Measurements from ENCODE around the gene HNRNPLL. TPM values are rescaled to one million over a fixed set of nuclear protein-coding genes. Genes with fewer than 3 reads are reported as not detected.

The HNRNPLL gene
- polyA plus RNA-seq, 1 of the 3 experiments (the other 2 are of a cell fraction), result 24.4 TPM

GRCh38 chr2:38605298-38605830 is 2.6 kb upstream of the HNRNPLL start:
- no peak overlapping the region for H3K27ac ChIP-seq (ENCODE audit: low read depth in 2 of 2, low read length in 1 of 2)
- H3F3A ChIP-seq (replicated peaks; ENCODE audit: insufficient read depth), result peaks cover 16% of the 10 kb centered on the region
- no peak overlapping the region for H3K4me3 ChIP-seq (ENCODE audit: low read depth in 2 of 2, low read length in 1 of 2)
- CTCF ChIA-PET, result interaction anchor here (0.9 to 17.0 kb wide), 9 partner anchors 9 to 289 kb away, joined by 3 to 308 read pairs (median 8); no protein-coding TSS in a partner anchor
- H3K9ac ChIP-seq, result no peak overlapping the region
- no peak for TF ChIP-seq FOXM1 (IDR thresholded peaks at IDR 0.05; ENCODE audit: low read depth)
- TF ChIP-seq POLR2AphosphoS5 (IDR thresholded peaks at IDR 0.05; ENCODE audit: low read depth, low read length), result no peak
- no peak for TF ChIP-seq RXRA (IDR thresholded peaks at IDR 0.05; ENCODE audit: borderline replicate concordance, low read depth)
- WGBS (ENCODE audit: low lambda C conversion rate), result 90% methylated on average over 4 of the region's 4 CpGs
- H3K36me3 ChIP-seq (replicated peaks in 1 of 2; ENCODE audit: control insufficient read depth in 1 of 2, insufficient read depth in 2 of 2, low read length in 1 of 2), result no peaks in the 10 kb centered on the region
- POLR2A ChIA-PET, result interaction anchor here (8.2 kb wide), 1 partner anchor 146 kb away, joined by 65 read pairs; the partner anchor contains the start of gene SRSF7
- H3K9me2 ChIP-seq, result no peaks in the 10 kb centered on the region
- H3K9me3 ChIP-seq, result no peaks in the 10 kb centered on the region
- peaks cover 0 to 3% of the 10 kb centered on the region in 2 experiments; a peak in 2 of 4 replicates for H3K4me1 ChIP-seq (ENCODE audit: control insufficient read depth in 1 of 2, insufficient read depth in 2 of 2, low read depth in 1 of 2, low read length in 1 of 2)
- peaks cover 22% of the 10 kb centered on the region for H3K79me2 ChIP-seq (ENCODE audit: insufficient read depth)
- DNase-seq, result no peak
- no peak overlapping the region for H2AFZ ChIP-seq (ENCODE audit: low read depth)
- H4K20me1 ChIP-seq (ENCODE audit: insufficient read depth), result peaks cover 11% of the 10 kb centered on the region
- no peaks in the 10 kb centered on the region for H3K27me3 ChIP-seq (ENCODE audit: insufficient read depth)
- no peak overlapping the region for H3K4me2 ChIP-seq

DNA sequence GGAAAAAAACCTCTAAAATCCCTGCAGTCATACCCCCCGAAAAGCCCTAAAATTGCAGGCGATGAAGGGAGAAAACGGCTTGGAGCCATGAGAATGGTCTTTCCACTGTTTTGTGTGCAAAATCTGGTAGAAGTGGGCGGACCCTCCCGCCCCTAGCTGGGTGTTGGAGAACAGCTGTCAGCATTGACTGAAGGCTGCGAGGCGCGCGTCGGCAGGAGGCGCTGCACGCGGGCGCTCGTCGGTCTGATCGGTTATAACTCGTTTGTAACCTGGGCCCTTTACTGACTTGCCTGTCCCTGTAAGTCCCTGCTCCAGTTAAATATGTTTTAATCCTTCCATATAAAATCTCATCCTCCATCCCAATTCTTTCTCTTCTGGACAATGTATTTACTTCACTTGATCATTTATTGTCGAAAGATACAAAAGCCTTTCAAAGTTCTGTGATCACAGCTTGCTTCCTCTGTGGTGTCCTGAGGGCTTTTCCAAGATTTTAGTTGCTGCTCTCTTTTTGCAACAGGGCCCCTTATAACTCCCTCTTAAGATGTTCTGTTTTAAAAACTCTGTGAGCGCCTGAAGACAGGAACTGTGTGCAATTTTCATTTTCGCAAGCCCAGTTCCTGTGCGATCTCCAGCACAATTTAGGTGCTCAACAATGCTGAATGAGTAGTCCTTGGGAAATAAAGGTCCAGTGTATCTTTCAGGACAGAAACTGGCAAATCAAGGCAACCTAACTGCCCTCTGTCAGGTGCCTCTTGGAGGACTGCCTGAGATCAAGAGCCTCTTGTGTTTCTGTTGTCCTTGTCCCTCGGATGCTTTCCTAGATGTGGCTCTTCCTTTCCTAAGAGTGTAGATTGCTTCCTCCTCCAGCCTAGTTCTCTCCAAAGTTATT is 918 bp upstream of the HNRNPLL start:
- H3K27ac ChIP-seq (ENCODE audit: low read depth in 2 of 2, low read length in 1 of 2), result peak overlapping the region; percentile 92 to 93
- WGBS (ENCODE audit: low lambda C conversion rate), result 22% methylated on average over 23 of the region's 23 CpGs
- no peaks in the 10 kb centered on the region for H3K36me3 ChIP-seq (replicated peaks in 1 of 2; ENCODE audit: control insufficient read depth in 1 of 2, insufficient read depth in 2 of 2, low read length in 1 of 2)
- H4K20me1 ChIP-seq (ENCODE audit: insufficient read depth), result peaks cover 28% of the 10 kb centered on the region
- POLR2A ChIA-PET, result interaction anchor here (0.5 to 8.2 kb wide), 3 partner anchors 22 to 148 kb away, joined by 3 to 65 read pairs (median 9); partner anchors contain the start of gene SRSF7
- H3K4me2 ChIP-seq, result peak overlapping the region; percentile 96
- no peaks in the 10 kb centered on the region for H3K9me3 ChIP-seq
- H2AFZ ChIP-seq (ENCODE audit: low read depth), result peak overlapping the region; percentile 100
- H3F3A ChIP-seq (replicated peaks; ENCODE audit: insufficient read depth), result peaks cover 16% of the 10 kb centered on the region
- H3K4me3 ChIP-seq (ENCODE audit: low read depth in 2 of 2, low read length in 1 of 2), result peak overlapping the region; percentile 90 to 94
- CTCF ChIA-PET, result interaction anchor here (0.6 to 17.0 kb wide), 45 partner anchors 9 to 288 kb away, joined by 3 to 308 read pairs (median 4); partner anchors contain the start of genes ATL2 and SRSF7
- no peaks in the 10 kb centered on the region for H3K9me2 ChIP-seq
- peak; percentile 85 for DNase-seq
- H3K4me1 ChIP-seq (ENCODE audit: control insufficient read depth in 1 of 2, insufficient read depth in 2 of 2, low read depth in 1 of 2, low read length in 1 of 2), result peaks cover 4 to 14% of the 10 kb centered on the region in 2 experiments
- no peaks in the 10 kb centered on the region for H3K27me3 ChIP-seq (ENCODE audit: insufficient read depth)
- peaks cover 40% of the 10 kb centered on the region for H3K79me2 ChIP-seq (ENCODE audit: insufficient read depth)
- peak overlapping the region; percentile 60 for H3K9ac ChIP-seq
- TF ChIP-seq RXRA (IDR thresholded peaks at IDR 0.05; ENCODE audit: borderline replicate concordance, low read depth), result no peak
- TF ChIP-seq, protein P1, sequence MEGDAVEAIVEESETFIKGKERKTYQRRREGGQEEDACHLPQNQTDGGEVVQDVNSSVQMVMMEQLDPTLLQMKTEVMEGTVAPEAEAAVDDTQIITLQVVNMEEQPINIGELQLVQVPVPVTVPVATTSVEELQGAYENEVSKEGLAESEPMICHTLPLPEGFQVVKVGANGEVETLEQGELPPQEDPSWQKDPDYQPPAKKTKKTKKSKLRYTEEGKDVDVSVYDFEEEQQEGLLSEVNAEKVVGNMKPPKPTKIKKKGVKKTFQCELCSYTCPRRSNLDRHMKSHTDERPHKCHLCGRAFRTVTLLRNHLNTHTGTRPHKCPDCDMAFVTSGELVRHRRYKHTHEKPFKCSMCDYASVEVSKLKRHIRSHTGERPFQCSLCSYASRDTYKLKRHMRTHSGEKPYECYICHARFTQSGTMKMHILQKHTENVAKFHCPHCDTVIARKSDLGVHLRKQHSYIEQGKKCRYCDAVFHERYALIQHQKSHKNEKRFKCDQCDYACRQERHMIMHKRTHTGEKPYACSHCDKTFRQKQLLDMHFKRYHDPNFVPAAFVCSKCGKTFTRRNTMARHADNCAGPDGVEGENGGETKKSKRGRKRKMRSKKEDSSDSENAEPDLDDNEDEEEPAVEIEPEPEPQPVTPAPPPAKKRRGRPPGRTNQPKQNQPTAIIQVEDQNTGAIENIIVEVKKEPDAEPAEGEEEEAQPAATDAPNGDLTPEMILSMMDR (IDR thresholded peaks at IDR 0.05), result peak; percentile 99
- TF ChIP-seq EZH2phosphoT487 (IDR thresholded peaks at IDR 0.05; ENCODE audit: borderline replicate concordance, low read depth), result no peak
- peak; percentile 77 for TF ChIP-seq RAD21 (IDR thresholded peaks at IDR 0.05; ENCODE audit: low read length)
- 0 out of 2 replicates have a peak, but pooled peaks have one; percentile 1 for TF ChIP-seq TEAD4 (IDR thresholded peaks at IDR 0.05; ENCODE audit: borderline replicate concordance, insufficient read depth)
- no peak for TF ChIP-seq FOXJ3 (CRISPR knock-in tag; IDR thresholded peaks at IDR 0.05)
- TF ChIP-seq FOSL2 (IDR thresholded peaks at IDR 0.05; ENCODE audit: borderline replicate concordance, low read depth), result no peak
- no peak for TF ChIP-seq NRF1 (IDR thresholded peaks at IDR 0.05; ENCODE audit: low read depth, low read length)
- TF ChIP-seq SIN3A (IDR thresholded peaks at IDR 0.05; ENCODE audit: borderline replicate concordance, low read depth, low read length), result peak; percentile 96
- TF ChIP-seq EP300 (IDR thresholded peaks at IDR 0.05; ENCODE audit: borderline replicate concordance in 1 of 2, low read depth in 1 of 2, low read length in 1 of 2), result no peak
- no peak for TF ChIP-seq ELF1 (IDR thresholded peaks at IDR 0.05)
- peak; percentile 92 for TF ChIP-seq PBX3 (IDR thresholded peaks at IDR 0.05)
- TF ChIP-seq YY1 (IDR thresholded peaks at IDR 0.05; ENCODE audit: low read depth), result no peak
- TF ChIP-seq RCOR1 (IDR thresholded peaks at IDR 0.05; ENCODE audit: low read length), result no peak
- TF ChIP-seq MAX (IDR thresholded peaks at IDR 0.05; ENCODE audit: low read depth), result peak; percentile 36; the same call in 1 of the 2 replicates
- TF ChIP-seq USF1 (IDR thresholded peaks at IDR 0.05; ENCODE audit: borderline replicate concordance, low read depth), result no peak
- peak; percentile 91 for TF ChIP-seq SMC3 (IDR thresholded peaks at IDR 0.05; ENCODE audit: low read depth, low read length)
- TF ChIP-seq MXI1 (IDR thresholded peaks at IDR 0.05; ENCODE audit: low read depth, low read length), result peak; percentile 79
- no peak for TF ChIP-seq USF2 (IDR thresholded peaks at IDR 0.05; ENCODE audit: borderline replicate concordance, low read depth, low read length)

Measured in SK-N-SH (cell line).